HTERT RPE-1 (cell line): ENCODE results near the gene EPHB2.

Experiments
- in situ Hi-C: fragments of 300-500 bp; cut with MboI; formaldehyde crosslinking; loops from 4 replicates; pipeline ENCODE4 v1.14.3; 2020; ENCODE audit warnings: low sequenced_read_pairs

Gene EPHB2

DNA sequence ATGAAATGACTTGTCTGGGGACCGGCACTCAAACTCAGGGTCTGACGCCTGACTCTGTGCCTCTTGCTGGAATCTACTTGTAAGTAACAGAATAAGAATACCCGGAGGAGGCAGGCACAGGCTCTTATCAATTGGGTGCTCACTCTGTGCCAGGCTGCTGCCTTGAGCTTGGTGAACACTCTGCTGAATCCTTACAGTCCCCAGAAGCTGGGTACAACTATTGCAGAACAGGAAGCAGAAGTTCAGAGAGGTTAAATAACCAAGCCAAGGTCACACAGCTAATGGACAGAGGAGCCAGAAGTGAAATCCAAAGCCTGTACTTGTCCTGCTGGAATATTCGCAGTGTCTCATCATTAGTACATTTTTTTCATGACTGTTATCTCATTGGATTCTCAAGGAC, 86.0 kb downstream of the EPHB2 start:
- in situ Hi-C loops = no loop called here

DNA sequence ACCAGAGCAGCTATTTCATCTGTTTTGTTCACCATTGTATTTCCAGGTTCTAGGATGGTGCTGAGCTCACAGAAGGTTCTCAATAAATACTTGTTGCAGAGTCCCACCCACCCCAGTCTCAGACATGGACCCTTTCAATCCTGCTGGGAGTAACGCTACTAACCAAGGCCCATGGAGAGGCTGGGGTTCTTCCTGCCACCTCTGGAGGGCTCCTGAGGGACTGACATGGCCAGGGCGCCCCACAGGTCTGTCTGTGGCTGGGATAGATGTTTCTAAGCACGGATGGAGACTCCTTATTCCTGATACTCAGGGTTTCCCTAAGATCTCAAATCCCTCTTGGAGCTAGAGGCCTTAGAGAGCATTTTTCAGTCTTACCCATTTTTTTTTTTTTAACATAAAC, 87.4 kb downstream of the EPHB2 start:
- in situ Hi-C loops = no loop called here

DNA sequence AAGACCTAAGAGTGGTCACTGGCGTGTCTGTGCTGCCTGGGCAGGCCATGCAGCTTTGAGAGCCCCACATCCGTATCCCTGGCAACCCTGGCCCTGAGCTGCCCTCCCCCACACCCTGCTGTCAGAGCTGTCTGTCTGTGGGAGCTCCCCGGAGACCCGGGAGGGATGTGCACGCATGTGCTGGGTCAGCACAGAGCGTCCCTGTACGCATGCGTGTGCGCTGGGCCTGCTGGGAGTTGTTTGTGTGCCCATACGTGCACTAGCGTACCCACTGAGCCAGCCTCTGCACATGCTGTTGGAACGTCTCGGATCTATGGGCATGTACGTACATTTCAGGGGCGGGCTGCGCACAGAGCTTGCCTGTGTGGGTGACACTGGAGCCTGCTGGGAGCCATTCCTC, 89.3 kb downstream of the EPHB2 start:
- in situ Hi-C loops = no loop called here

DNA sequence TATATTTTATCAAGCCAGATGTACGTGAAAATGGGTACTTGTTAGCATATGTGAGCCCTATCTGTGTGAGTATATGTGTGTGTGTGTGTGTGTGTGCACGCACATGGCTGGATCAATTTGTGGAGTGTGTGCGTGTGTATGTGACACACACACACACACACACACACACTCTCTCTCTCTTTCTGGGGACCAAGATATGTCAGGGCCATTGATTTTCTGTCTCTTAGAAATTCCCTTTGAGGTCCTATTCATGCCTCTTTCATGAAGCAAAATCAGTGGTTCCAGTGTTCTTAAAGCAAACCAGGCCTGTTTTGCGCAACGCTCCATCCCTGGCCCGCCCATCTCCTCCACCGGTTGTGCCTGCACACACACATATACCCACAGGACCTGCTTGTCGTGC, 90.0 kb downstream of the EPHB2 start:
- in situ Hi-C loops = no loop called here

DNA sequence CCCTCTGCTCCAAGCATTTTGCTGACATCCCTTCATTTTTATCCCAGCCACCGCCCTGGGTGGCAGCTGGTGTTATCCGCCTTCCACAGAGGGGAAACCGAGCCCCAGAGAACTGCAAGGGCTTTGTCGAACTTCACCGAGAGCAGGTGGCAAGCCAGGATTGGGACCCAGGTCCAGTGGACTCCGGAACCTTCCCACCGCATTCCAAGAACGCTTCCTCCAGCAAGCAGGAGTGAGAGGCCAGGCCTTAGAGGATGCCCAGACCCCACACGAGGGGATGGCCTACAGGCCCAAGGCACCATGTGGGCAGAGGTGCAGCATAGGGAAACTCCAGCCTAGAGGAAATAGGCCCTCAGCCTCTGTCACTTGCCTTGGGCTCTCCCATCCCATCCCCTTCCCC, 90.7 kb downstream of the EPHB2 start:
- in situ Hi-C loops = no loop called here

DNA sequence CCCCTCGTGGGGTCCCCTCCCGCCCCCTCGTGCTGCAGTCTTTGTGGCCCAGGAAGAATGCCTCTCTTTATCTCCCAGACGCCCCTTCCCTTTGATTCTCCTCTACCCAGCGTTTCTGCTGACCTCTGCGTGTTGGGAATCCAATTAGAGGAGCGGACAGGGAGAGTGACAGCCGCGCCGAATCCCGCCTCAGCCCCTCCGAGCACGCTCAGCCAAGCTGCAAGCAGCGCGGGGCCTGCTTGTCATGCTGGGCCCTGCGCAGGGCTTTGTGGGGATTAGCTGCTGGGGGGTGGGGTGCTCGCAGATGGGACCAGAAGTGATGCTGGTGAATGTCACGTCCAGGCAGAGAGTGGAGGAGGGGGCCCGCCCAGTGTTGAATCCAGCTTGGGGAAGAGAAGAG, 91.1 kb downstream of the EPHB2 start:
- in situ Hi-C loops = no loop called here

DNA sequence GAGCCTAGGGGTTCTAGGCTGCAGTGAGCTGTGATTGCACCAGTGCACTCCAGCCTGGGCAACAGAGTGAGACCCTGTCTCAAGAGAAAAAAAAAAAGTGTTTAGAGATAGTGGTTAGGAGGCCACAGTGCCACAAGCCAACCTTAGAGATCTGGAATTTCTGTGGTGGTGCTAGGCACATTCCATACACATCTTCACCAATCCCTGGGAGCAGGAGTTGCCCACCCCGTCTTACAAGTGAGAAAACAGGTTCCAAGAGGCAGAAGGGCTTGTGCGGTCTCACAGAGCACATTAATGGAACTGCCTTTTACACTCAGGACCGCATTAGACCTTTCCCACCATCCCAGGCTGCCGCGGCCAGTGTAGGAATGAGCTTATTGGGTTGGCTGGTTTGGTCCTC, 93.2 kb downstream of the EPHB2 start:
- in situ Hi-C loops = no loop called here

DNA sequence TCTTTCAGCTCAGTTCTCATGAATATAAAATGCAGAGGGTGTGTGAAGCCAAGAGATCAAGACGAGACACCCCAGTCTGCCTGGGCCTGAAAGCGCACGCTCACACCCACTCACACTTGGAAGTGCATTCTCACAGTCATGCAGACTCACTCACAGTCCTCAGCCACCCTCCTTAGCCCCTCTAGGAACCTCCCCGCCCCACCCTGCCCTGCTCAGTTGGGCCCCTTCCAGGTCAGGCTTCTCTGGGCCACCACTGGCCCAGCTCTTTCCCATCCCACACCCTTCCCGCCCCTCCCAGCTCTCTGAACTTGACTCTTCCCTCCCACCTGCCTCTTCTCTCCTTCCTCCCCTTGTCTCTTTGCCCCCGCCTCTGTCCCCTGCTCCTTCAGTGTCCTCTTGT, 93.8 kb downstream of the EPHB2 start:
- in situ Hi-C loops = no loop called here

DNA sequence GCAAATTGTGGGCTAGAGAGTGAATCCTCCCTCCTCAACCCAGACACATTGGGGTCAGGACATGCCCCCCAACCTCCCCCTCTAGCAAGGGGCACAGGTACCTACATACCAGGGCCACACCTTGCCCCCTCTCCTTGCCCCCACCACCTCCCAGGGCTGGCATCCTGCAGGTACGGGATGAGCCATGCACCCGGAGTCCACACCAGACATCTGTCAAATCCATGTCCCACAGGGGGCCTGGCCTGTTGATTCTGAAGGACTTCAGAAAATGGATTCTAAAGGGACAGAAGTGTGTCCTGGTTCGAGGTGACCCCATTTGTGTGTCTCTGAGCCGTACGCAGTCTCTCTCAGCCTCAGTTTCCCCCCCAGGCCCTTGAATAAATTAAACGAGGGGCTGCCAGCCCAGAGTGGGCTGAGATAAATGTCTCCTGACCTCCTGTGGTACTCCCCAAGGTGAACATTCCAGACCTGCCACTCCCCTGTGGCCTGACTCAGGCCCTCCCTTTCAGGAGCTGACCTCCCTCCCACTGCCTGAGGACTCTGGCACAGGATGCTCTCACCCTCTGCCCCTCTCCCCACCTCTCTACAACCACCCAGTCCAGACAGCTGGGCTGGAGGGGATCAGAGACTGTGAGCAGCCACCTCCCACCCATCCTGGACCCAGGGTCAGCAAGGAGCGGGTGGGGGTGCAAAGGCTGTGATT, 94.5 kb downstream of the EPHB2 start:
- in situ Hi-C loops = no loop called here

DNA sequence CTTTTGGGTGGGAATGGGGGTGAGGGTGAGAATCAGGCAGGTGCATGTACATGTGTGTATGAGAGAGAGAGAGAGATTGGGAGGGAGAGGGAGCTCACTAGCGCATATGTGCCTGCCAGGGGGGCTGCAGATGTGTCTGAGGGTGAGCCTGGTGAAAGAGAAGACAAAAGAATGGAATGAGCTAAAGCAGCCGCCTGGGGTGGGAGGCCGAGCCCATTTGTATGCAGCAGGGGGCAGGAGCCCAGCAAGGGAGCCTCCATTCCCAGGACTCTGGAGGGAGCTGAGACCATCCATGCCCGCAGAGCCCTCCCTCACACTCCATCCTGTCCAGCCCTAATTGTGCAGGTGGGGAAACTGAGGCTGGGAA, 95.0 kb downstream of the EPHB2 start:
- in situ Hi-C loops = no loop called here

DNA sequence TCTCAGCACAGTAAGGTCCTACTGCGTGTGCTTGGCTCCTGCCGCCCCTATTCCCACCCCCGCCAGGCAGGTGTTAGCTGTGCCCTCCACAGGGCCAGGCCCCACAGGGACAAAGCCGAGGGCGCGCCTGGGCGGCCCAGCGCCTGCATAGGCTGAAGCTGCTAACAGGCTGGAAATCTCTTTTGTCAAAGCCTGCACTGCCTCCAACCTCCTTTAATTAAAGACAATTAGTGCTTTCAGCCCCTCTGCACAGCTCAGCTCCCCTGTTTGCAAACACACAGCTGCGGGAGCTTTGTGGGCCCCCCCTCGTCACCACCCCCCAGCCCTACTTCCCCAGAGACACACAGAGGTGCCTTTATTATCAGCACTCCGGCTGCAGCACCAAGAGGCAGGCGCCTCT, 95.9 kb downstream of the EPHB2 start:
- in situ Hi-C loops = no loop called here

DNA sequence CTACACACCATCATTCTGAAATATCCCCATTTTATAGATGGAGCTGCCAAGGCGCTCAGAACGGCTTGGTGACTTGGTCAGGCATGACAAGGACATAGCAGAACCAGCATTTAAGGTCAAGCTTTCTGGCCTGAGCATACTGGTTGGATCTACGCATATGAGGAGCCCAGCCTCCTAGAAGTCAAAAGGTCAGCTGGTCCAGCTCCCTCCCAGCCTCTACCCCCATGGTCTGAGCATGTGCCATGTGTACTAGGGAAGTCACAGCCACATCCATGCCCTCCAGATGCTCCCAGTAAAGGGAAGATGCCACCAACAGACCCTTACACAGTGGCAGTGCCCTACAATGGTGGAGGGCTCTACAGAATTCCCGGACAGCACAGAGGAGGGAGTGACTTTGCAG, 96.7 kb downstream of the EPHB2 start:
- in situ Hi-C loops = no loop called here

DNA sequence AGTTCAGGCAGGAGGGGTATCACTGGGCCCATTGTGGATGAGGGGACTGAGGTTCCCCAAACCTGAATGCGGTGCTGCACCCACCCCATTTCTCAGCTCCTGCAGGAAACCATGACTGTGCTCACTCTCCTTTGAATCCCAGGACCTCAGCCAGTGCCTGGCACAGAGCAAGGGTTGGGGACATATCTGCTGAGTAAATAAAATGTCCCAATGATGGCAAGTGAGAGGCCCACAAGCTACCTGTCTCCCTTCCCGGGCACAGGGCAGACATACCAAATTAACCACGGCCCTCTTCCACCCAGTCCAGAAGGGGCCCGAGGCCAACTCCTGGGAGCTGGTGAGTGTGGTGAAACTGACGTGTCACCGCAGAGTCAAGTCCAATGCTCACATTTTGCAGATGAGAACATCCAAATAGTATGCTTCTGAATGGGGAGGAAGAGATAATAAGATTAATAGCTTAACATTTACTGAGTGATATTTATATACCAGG, 97.6 kb downstream of the EPHB2 start:
- in situ Hi-C loops = no loop called here

DNA sequence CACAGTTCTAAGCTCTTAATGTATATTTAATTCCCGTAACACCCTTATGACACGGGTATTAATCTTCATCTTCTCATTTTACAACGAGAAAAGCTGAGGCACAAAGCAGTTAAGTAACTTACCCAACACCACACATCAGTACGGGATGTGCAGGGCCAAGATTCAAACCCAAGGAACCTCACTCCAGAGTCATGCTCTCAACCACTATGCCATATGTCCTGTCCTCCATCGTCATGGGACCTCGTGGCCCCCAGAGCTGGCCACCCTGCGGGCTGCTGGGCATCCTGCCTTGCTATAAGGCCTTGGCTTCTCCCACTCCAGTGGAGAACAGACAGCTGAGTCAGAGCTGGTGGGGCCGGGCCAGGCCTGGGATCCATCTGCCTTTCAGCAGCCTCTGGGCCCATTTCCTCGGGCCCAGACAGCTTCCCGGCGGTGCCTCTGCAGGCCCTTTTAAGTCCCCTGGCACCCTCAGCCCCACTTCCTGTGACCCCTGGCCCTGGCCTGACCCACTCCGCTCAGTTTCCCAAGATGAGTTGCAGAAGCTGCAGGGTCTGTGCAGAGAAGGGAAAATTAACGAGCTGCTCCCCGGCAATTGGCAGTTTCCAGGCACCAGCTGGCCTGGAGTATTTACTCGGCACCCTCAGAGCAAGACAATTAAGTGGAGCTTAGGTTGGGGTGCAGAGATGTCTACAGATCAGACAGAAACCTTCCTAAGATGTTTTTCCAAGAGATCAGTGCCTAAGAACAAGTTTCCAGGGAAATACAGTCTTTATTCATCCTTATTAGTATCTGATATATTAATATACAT, 98.2 kb downstream of the EPHB2 start:
- in situ Hi-C loops = no loop called here

DNA sequence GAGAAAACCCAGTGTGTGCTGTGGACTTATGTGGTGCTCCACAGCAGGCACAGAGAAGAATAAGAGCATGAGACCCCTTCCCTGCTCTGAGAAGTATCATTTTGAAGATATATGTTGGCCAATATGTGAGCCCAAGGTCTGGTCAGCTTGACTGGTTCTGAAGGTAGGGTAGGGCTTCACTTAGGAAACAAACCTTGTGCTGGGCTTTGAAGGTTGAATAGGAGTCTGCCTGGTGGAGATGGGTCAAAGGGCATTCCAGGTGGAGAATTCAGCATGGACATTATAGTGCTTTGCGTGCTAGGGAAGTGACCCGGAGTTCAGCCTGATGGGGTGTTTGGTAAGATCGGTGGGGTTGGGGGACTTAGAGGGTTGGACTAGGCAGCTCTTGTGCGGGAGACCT, 99.1 kb downstream of the EPHB2 start:
- in situ Hi-C loops = no loop called here

DNA sequence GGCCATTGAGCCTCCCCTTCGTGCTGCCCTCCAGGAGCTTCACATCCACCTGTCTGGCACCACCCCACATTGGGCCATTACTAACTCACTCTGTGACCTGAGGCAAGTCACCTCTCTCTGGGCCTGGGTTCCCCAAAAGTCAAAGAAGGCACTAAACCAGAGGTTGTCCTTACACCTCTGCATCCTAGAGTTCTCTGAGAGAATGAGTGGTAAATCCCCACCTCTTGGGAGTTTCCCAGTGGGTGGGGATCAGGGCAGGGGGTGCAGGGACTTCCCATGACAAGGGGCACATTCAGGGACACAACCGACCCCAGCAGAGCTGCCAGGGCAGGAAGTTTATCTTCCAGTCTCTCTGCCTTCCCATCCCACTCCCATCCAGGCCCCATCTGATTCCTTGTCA, 99.7 kb downstream of the EPHB2 start:
- in situ Hi-C loops = no loop called here

DNA sequence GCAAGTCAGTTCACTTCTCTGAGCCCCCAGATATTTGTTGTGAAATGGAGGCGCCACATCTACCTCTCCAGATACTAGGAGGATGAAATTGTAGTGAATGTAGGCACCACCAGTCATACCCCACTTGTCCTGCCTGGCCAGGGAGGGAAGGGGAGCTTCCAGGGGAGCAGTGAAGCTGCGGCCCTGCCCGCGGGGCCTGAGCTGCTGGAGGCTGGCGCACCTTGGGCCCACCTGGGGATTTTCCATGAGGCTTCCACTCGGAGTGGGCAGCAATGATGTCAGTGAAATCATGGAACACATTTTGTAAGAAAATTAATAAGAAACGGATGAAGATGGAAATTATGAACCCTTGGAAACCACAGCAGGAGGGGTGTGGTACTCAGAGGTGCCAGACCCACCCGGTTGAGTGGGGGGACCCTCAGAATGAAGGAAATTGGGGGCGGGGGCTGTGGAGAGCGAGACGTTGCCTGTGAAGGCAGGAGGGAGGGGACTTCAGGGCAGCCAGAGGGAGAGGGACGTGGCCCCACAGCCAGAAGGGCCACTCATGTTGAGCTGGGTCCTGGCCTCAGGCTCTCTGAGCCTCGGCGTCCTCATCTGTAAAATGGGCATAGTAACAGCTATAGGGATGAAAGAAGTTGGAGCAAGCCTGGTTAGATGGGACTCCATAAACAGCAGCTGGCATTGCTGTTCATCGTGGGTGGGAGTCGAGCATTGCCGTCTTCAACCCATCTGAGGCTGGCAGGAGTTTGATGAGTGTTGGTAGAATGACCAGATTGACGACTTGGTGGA, 101.6 kb downstream of the EPHB2 start:
- in situ Hi-C loops = no loop called here

DNA sequence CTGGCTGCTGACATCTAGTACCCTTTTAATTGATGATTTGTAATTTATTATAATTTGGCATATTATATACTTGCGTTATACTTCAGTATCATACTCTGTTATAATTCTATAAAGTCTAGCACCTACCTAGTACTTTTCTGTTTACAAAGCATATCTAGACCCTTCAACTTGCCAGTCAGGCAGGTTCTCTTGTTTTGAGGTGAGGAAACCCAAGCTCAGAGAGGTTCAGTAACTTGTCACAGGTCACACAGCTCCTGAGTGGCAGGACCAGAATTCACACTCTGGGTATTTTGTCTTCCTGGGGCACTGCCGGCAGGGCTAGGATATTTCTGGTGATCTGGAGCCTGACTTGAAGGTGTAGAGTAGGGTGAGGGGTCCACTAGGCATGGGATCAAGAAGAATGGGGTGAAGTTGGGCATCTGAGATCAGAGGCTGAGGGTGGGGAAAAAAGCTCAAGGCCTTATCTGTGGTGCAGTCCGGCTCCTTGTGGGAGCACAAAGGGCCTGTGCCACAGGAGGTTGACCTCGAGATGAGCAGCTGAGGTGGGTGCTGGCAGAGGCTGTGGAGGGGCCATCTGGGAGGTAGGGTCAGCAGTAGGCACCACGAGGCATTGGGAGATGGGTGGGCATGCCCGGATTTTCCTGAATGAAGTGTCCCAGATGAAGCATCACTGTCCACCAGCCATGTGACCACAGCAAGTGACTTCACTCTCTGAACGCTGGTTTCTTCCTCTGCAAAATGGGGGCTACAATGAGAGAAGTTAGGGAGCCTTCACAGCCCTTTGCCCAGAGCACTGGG, 102.6 kb downstream of the EPHB2 start:
- in situ Hi-C loops = no loop called here

DNA sequence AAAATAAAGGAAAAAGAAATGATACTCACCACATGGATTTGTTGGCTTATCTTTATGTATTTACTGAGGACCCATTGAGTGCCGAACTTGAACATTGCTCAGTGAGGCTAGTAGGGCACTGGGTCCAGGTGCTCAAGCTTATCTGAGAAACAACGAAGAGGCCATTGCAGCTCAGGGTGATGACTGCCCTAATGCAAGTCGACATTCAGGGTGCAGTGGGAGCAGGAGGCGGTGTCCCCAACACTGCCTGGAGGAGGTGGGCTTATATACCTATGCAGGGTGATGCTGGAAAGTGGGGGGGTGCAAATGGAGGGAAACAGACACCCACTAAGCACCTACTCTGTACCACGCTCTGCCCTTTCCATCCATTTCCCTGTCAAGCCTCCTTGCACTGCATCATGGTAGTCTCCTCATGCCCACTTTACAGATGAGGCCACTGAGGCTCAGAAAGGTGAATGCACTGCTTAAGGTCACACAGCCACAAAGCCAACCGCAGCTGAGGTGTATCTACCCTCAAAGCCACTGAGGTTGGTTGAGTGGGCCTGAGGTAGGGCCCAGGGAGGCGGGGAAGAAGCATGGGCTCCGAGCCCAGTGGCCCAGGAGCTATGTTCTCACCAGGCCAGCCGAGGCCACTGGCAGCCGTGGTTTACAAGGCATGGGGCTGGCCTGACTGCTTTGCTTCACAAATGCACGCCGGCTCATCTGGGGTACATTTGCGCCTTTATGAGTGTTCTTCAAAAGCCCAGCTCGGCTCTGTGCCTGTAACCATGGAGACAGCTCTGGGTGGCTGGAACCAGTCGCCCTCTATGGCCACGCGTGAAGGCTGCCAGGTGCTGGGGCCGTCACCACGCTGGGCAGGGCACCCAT, 103.8 kb downstream of the EPHB2 start:
- in situ Hi-C loops = no loop called here

DNA sequence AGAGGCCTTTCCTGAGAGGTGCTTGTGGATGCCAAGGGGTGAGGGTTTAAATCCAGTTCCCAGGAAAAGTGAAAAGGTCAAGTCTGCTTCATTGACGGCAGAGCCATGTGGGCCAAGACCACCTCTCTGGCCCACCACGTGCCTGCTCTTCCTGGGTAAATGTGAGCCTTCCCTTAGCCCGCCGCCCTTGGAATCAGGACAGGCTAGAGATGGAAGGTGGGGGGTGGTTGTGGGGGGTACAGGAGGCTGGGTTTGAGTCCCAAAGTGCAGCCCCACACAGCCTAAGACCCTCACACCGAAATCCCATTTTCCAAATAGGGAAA, 104.4 kb downstream of the EPHB2 start:
- in situ Hi-C loops = no loop called here
